Trophoblast cell (in vitro differentiated cells and primary cell): ENCODE results near the gene CCNB1IP1. TPM values are rescaled to one million over a fixed set of nuclear protein-coding genes. Genes with fewer than 3 reads are reported as not detected.

Experiments
- DNase-seq, 2 donors: peaks; one replicate each; pipeline ENCODE4 v3.0.0-alpha.2; 2016
- H2AFZ ChIP-seq: 2 replicates; pipeline ENCODE4 v1.6.1; 2013; ENCODE audit warnings: low read length, moderate library complexity, mild to moderate bottlenecking; ENCODE audit not compliant: insufficient read depth, poor library complexity
- H2AK5ac ChIP-seq: 2 replicates; pipeline ENCODE4 v1.6.1; 2013; ENCODE audit warnings: mild to moderate bottlenecking, low read length
- H2BK120ac ChIP-seq: 2 replicates; pipeline ENCODE4 v1.6.1; 2013; ENCODE audit warnings: low read length, mild to moderate bottlenecking, moderate library complexity; ENCODE audit not compliant: insufficient read depth, poor library complexity
- H2BK12ac ChIP-seq: 2 replicates; pipeline ENCODE4 v1.6.1; 2013; ENCODE audit warnings: mild to moderate bottlenecking, low read length, moderate library complexity
- H2BK5ac ChIP-seq: 2 replicates; pipeline ENCODE4 v1.6.1; 2013; ENCODE audit warnings: low read length, low read depth, moderate library complexity, mild to moderate bottlenecking; ENCODE audit not compliant: poor library complexity
- H3K14ac ChIP-seq: 2 replicates; pipeline ENCODE4 v1.6.1; 2013; ENCODE audit warnings: mild to moderate bottlenecking, low read length
- H3K18ac ChIP-seq: 2 replicates; pipeline ENCODE4 v1.6.1; 2013; ENCODE audit warnings: mild to moderate bottlenecking, low read length
- H3K23ac ChIP-seq: 2 replicates; pipeline ENCODE4 v1.6.1; 2013; ENCODE audit warnings: low read length
- H3K27ac ChIP-seq: 2 replicates; pipeline ENCODE4 v1.5.1; 2013; ENCODE audit warnings: low read depth, mild to moderate bottlenecking, inconsistent platforms, low read length, moderate library complexity
- H3K27me3 ChIP-seq: 2 replicates; pipeline ENCODE4 v1.6.1; 2013; ENCODE audit warnings: inconsistent platforms, mild to moderate bottlenecking, low read length, moderate library complexity; ENCODE audit not compliant: insufficient read depth
- H3K36me3 ChIP-seq, 2 experiments: 1 replicate in 1 of 2; 2 replicates in 1 of 2; pipeline ENCODE4 v1.6.1; 2013; ENCODE audit warnings: low read length in 2 of 2, mild to moderate bottlenecking in 2 of 2, moderate library complexity in 1 of 2; ENCODE audit not compliant: insufficient read depth in 2 of 2, control insufficient read depth in 1 of 2
- H3K4ac ChIP-seq: 2 replicates; pipeline ENCODE4 v1.6.1; 2013; ENCODE audit warnings: low read depth, mild to moderate bottlenecking, low read length, moderate library complexity
- H3K4me1 ChIP-seq, 2 experiments: 1 replicate in 1 of 2; 2 replicates in 1 of 2; pipeline ENCODE4 v1.6.1; 2013; ENCODE audit warnings: low read length in 2 of 2, mild to moderate bottlenecking in 2 of 2, moderate library complexity in 1 of 2; ENCODE audit not compliant: insufficient read depth in 2 of 2, control insufficient read depth in 1 of 2
- H3K4me2 ChIP-seq: 2 replicates; pipeline ENCODE4 v1.6.1; 2013; ENCODE audit warnings: inconsistent platforms, mild to moderate bottlenecking, low read length, moderate library complexity
- H3K4me3 ChIP-seq: 2 replicates; pipeline ENCODE4 v1.5.1; 2013; ENCODE audit warnings: mild to moderate bottlenecking, low read depth, low read length, inconsistent platforms
- H3K79me1 ChIP-seq: one replicate; pipeline ENCODE4 v1.6.1; 2013; ENCODE audit warnings: low read length
- H3K79me2 ChIP-seq: 2 replicates; pipeline ENCODE4 v1.6.1; 2013; ENCODE audit warnings: low read length, mild to moderate bottlenecking; ENCODE audit not compliant: control insufficient read depth, insufficient read depth, poor library complexity
- H3K9ac ChIP-seq: 2 replicates; pipeline ENCODE4 v1.6.1; 2013; ENCODE audit warnings: mild to moderate bottlenecking, low read length
- H3K9me3 ChIP-seq: 2 replicates; pipeline ENCODE4 v1.6.1; 2013; ENCODE audit warnings: low read depth, mild to moderate bottlenecking, control low read depth, inconsistent platforms, low read length; ENCODE audit not compliant: insufficient read depth
- H4K12ac ChIP-seq: 2 replicates; pipeline ENCODE4 v1.6.1; 2013; ENCODE audit warnings: low read depth, mild to moderate bottlenecking, low read length, moderate library complexity
- H4K8ac ChIP-seq: 2 replicates; pipeline ENCODE4 v1.6.1; 2013; ENCODE audit warnings: low read depth, mild to moderate bottlenecking, low read length, moderate library complexity
- H4K91ac ChIP-seq: one replicate; pipeline ENCODE4 v1.6.1; 2013; ENCODE audit warnings: low read depth, mild to moderate bottlenecking, low read length, moderate library complexity
- WGBS: extraction: QIAGEN DNeasy Blood & Tissue Kit; methylation state at CpG from one replicate; pipeline ENCODE4 v1.1.7; 2013; ENCODE audit warnings: missing lambda C conversion rate; ENCODE audit not compliant: insufficient read length, insufficient coverage; ENCODE audit errors: extremely low coverage; 5-methylcytosine and 5-hydroxymethylcytosine counted together
- polyA plus RNA-seq: library from polyadenylated mRNA; stranded (reverse); fragments of 200-250 nt; gene quantifications from 2 replicates; pipeline ENCODE4 v1.2.3, GENCODE V29; 2013

Gene CCNB1IP1, protein sequence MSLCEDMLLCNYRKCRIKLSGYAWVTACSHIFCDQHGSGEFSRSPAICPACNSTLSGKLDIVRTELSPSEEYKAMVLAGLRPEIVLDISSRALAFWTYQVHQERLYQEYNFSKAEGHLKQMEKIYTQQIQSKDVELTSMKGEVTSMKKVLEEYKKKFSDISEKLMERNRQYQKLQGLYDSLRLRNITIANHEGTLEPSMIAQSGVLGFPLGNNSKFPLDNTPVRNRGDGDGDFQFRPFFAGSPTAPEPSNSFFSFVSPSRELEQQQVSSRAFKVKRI
- 56.3 and 57.3 TPM in 2 replicates for polyA plus RNA-seq

DNA sequence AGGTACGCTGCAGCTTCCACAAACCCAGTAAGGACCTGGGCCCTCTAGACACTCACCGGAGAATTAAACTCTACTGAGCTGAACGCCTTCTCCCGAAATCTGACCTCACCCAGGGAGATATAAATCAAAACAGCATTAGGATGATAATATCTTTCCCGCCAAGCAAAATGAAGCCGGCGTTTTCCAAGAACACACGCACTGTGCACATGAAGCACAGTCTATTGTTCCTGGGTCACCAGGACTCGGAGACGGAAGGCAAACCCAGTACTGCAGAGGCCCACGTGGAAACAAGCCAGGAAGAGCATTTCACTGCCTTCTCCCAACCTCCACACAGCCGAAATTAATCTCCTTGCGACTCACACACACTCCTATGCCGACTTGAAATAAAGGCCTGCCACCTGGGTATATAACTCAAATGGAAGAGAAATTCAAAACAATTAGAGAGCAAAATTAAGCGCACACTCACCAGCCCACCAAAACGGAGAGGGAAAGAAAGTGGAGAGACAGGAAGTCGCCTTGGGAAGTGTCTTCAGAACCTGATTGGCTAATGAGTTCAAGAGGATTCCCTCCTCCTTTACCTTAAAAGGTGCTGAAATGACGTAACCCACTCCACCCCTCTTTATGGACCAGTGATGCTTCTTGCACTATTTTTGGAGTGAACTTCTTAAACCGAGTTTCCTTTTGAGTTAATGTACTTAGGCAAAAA lies at the start of gene CCNB1IP1:
CCNB1IP1 (minus strand) TSS at position 492 of the 706 bp plus-strand sequence. CDS start 16,756 bp downstream, outside the sequence.
- Histone ChIP-seq H3K27ac (peak within 1 kb of the TSS; percentile 25), H4K8ac (peak within 1 kb of the TSS; percentile 3), H3K4ac (peak within 1 kb of the TSS; percentile 88), H3K27me3 (no peaks in the 10 kb centered on the region), H2AK5ac (no peak within 1 kb of the TSS), H3K4me2 (peak within 1 kb of the TSS; percentile 91), H2BK120ac (no peak within 1 kb of the TSS), H4K12ac (no peak within 1 kb of the TSS), H3K36me3 (peaks cover 0 to 1% of the 10 kb centered on the region in 2 experiments), H3K23ac (no peak within 1 kb of the TSS), H3K18ac (no peak within 1 kb of the TSS), H3K79me1 (peaks cover 3% of the 10 kb centered on the region), H3K4me1 (no peaks in the 10 kb centered on the region), H3K4me3 (peak within 1 kb of the TSS; percentile 71), H2AFZ (peak within 1 kb of the TSS; percentile 15), H2BK5ac (peak within 1 kb of the TSS; percentile 27), H3K14ac (no peak within 1 kb of the TSS), H2BK12ac (no peak within 1 kb of the TSS), H3K79me2 (peaks cover 7% of the 10 kb centered on the region), H3K9me3 (no peaks in the 10 kb centered on the region), H3K9ac (peak within 1 kb of the TSS; percentile 84), H4K91ac (peak within 1 kb of the TSS; percentile 19)
- WGBS: no CpG with 5 or more reads among the region's 19 CpGs
- DNase-seq: peak; percentile 46 to 80

- Histone ChIP-seq H2BK12ac (no peak overlapping the region), H2AK5ac (no peak overlapping the region), H3K36me3 (peaks cover 78 to 85% of the 10 kb centered on the region in 2 experiments), H3K18ac (no peak overlapping the region), H3K79me2 (no peaks in the 10 kb centered on the region), H3K4me3 (no peak overlapping the region), H3K9me3 (peaks cover 2% of the 10 kb centered on the region), H3K4me2 (no peak overlapping the region), H2AFZ (no peak overlapping the region), H4K8ac (no peak overlapping the region), H4K12ac (no peak overlapping the region), H3K27ac (no peak overlapping the region), H3K14ac (no peak overlapping the region), H2BK5ac (no peak overlapping the region), H3K27me3 (no peaks in the 10 kb centered on the region), H3K23ac (no peak overlapping the region), H4K91ac (no peak overlapping the region), H3K4me1 (no peaks in the 10 kb centered on the region), H3K4ac (no peak overlapping the region), H3K9ac (no peak overlapping the region), H3K79me1 (no peaks in the 10 kb centered on the region), H2BK120ac (no peak overlapping the region)
- WGBS: 100% methylated on average over 1 of the region's 12 CpGs
- no peak for DNase-seq
These were observed 49.4 kb upstream of the CCNB1IP1 start for GRCh38 chr14:20382526-20382925.

DNA sequence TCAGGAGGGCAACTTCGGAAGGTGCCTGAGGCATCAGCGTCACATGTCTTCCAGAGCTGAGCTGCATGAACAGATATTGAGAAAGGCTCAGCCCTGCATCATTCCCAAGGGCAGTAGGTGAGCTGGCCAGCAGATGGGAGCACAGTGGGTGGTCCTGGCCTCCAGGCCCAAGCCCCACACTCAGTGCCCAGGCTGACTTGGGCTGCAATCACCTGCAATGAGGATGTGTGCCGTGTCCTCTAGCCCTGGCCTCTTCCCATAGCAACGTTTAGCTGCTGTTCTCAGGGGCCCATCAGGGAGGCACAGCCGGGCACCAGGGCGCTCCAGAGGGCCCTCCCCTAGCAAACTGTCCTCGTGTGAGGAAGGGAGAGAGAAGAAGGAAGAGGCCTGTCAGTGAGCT lies 48.3 kb upstream of the CCNB1IP1 start:
- no peak overlapping the region for H3K14ac ChIP-seq

DNA sequence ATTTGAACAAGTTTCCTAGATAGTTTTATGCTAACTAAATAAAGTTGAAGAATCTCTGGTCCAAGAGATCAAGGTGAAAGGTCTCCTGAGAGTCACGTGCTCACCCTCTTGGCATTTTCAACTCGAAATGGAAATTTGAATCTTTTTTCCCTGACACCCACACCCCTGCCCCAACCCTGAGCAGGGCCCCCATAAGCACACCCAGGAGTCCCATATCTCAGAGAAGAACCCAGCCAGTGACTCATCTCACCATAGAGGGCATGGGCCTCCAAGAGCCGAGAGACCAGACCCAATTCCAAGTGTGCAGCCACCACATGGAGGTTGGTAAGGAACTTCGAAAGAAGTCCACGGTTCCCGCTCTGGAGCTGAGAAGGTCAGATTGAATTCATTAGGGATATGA lies 47.6 kb upstream of the CCNB1IP1 start:
- Histone ChIP-seq H3K27me3 (no peaks in the 10 kb centered on the region), H3K9ac (no peak overlapping the region), H2BK12ac (no peak overlapping the region), H3K4me3 (no peak overlapping the region), H3K9me3 (peaks cover 2% of the 10 kb centered on the region), H3K79me2 (no peaks in the 10 kb centered on the region), H2AK5ac (no peak overlapping the region), H4K8ac (no peak overlapping the region), H4K12ac (no peak overlapping the region), H4K91ac (no peak overlapping the region), H3K18ac (no peak overlapping the region), H3K14ac (no peak overlapping the region), H3K23ac (no peak overlapping the region), H3K36me3 (peaks cover 77 to 88% of the 10 kb centered on the region in 2 experiments), H2BK5ac (no peak overlapping the region), H3K4ac (no peak overlapping the region), H3K79me1 (no peaks in the 10 kb centered on the region), H3K4me2 (no peak overlapping the region), H3K4me1 (no peaks in the 10 kb centered on the region), H2AFZ (no peak overlapping the region), H2BK120ac (no peak overlapping the region), H3K27ac (no peak overlapping the region)
- no peak for DNase-seq
- no CpG with 5 or more reads among the region's 6 CpGs for WGBS

More for the DNA sequence above, 48.3 kb upstream of the CCNB1IP1 start:
- Histone ChIP-seq H3K4me1 (no peaks in the 10 kb centered on the region), H2BK12ac (no peak overlapping the region), H2BK120ac (no peak overlapping the region), H2BK5ac (no peak overlapping the region), H2AK5ac (no peak overlapping the region), H3K23ac (no peak overlapping the region), H3K9me3 (peaks cover 2% of the 10 kb centered on the region), H3K79me2 (no peaks in the 10 kb centered on the region), H2AFZ (no peak overlapping the region), H3K18ac (no peak overlapping the region), H3K4me3 (no peak overlapping the region), H3K79me1 (no peaks in the 10 kb centered on the region), H3K4me2 (no peak overlapping the region), H3K4ac (no peak overlapping the region), H4K12ac (no peak overlapping the region), H4K91ac (no peak overlapping the region), H3K27me3 (no peaks in the 10 kb centered on the region), H4K8ac (no peak overlapping the region), H3K36me3 (peaks cover 78 to 88% of the 10 kb centered on the region in 2 experiments), H3K27ac (no peak overlapping the region), H3K9ac (no peak overlapping the region)
- no CpG with 5 or more reads among the region's 7 CpGs for whole genome bisulfite sequencing
- no peak for DNase-seq
